Panc1 (cell line): Measurements from ENCODE around the gene FRMD4A.

Experiments
- POLR2AphosphoS5 ChIP-seq: IDR thresholded peaks from 2 replicates; pipeline ENCODE4 v1.6.1; 2012; ENCODE audit warnings: mild to moderate bottlenecking, low read depth, low read length, moderate library complexity
- TCF7L2 ChIP-seq: IDR thresholded peaks from 2 replicates; pipeline ENCODE4 v1.6.1; 2011; ENCODE audit warnings: mild to moderate bottlenecking, low read depth, low read length, inconsistent platforms
- TF ChIP-seq, protein P1 (sequence below): fragments of 450-650 bp; IDR thresholded peaks from 2 replicates; pipeline ENCODE4 v1.5.1; 2017; ENCODE audit warnings: mild to moderate bottlenecking
- TF ChIP-seq, protein P2 (sequence below), 2 experiments: IDR thresholded peaks; 2 replicates each; pipeline ENCODE4 v1.6.1; 2011 to 2012; ENCODE audit warnings: low read depth in 2 of 2, control low read depth in 1 of 2, low read length in 1 of 2, mild to moderate bottlenecking in 1 of 2, moderate library complexity in 1 of 2; ENCODE audit not compliant: insufficient read depth in 1 of 2

DNA sequence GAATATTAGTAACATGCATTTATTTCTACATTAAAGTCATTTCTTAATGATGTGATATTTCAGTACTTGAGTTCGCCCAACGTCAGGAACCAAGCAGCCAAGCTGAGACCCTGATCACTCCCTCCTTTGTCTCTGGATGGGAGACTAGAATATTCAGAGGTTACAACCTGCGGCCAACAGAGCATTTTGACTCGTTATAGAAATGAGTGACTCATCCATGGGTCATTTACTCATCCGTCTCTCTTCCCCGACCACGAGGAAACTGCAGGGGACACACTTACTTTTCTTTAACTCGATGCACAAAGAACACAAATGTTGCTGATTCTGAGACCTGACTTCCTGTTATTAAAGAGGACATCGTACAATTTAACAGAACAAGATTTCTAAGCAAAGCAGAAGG is 343.3 kb downstream of the FRMD4A start:
- TF ChIP-seq, protein P1, sequence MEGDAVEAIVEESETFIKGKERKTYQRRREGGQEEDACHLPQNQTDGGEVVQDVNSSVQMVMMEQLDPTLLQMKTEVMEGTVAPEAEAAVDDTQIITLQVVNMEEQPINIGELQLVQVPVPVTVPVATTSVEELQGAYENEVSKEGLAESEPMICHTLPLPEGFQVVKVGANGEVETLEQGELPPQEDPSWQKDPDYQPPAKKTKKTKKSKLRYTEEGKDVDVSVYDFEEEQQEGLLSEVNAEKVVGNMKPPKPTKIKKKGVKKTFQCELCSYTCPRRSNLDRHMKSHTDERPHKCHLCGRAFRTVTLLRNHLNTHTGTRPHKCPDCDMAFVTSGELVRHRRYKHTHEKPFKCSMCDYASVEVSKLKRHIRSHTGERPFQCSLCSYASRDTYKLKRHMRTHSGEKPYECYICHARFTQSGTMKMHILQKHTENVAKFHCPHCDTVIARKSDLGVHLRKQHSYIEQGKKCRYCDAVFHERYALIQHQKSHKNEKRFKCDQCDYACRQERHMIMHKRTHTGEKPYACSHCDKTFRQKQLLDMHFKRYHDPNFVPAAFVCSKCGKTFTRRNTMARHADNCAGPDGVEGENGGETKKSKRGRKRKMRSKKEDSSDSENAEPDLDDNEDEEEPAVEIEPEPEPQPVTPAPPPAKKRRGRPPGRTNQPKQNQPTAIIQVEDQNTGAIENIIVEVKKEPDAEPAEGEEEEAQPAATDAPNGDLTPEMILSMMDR, result no peak
- TF ChIP-seq, protein P2, sequence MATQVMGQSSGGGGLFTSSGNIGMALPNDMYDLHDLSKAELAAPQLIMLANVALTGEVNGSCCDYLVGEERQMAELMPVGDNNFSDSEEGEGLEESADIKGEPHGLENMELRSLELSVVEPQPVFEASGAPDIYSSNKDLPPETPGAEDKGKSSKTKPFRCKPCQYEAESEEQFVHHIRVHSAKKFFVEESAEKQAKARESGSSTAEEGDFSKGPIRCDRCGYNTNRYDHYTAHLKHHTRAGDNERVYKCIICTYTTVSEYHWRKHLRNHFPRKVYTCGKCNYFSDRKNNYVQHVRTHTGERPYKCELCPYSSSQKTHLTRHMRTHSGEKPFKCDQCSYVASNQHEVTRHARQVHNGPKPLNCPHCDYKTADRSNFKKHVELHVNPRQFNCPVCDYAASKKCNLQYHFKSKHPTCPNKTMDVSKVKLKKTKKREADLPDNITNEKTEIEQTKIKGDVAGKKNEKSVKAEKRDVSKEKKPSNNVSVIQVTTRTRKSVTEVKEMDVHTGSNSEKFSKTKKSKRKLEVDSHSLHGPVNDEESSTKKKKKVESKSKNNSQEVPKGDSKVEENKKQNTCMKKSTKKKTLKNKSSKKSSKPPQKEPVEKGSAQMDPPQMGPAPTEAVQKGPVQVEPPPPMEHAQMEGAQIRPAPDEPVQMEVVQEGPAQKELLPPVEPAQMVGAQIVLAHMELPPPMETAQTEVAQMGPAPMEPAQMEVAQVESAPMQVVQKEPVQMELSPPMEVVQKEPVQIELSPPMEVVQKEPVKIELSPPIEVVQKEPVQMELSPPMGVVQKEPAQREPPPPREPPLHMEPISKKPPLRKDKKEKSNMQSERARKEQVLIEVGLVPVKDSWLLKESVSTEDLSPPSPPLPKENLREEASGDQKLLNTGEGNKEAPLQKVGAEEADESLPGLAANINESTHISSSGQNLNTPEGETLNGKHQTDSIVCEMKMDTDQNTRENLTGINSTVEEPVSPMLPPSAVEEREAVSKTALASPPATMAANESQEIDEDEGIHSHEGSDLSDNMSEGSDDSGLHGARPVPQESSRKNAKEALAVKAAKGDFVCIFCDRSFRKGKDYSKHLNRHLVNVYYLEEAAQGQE (IDR thresholded peaks at IDR 0.05; ENCODE audit: insufficient read depth in 1 of 2, low read depth in 2 of 2, low read length in 1 of 2), result no peak
- no peak for TF ChIP-seq POLR2AphosphoS5
- no peak for TF ChIP-seq TCF7L2
